BLaER1 (cell line): ENCODE results near the gene SCUBE1.

Source experiments
- H3K27ac ChIP-seq: shearing (Covaris generic); formaldehyde crosslinking; 2 replicates; pipeline ENCODE4 v1.8.1; 2022
- H3K27me3 ChIP-seq: shearing (Covaris generic); formaldehyde crosslinking; 2 replicates; pipeline ENCODE4 v1.8.1; 2022
- H3K36me3 ChIP-seq: shearing (Covaris generic); formaldehyde crosslinking; 2 replicates; pipeline ENCODE4 v1.8.1; 2022
- H3K4me1 ChIP-seq: shearing (Covaris generic); formaldehyde crosslinking; 2 replicates; pipeline ENCODE4 v1.8.1; 2022
- H3K4me2 ChIP-seq: shearing (Covaris generic); formaldehyde crosslinking; 2 replicates; pipeline ENCODE4 v1.8.1; 2022
- H3K4me3 ChIP-seq: shearing (Covaris generic); formaldehyde crosslinking; 2 replicates; pipeline ENCODE4 v1.8.1; 2022
- H3K9ac ChIP-seq: shearing (Covaris generic); formaldehyde crosslinking; 2 replicates; pipeline ENCODE4 v1.8.1; 2022
- H3K9me3 ChIP-seq: shearing (Covaris generic); formaldehyde crosslinking; 2 replicates; pipeline ENCODE4 v1.8.1; 2022
- H4K20me1 ChIP-seq: shearing (Covaris generic); formaldehyde crosslinking; 2 replicates; pipeline ENCODE4 v1.8.1; 2022
- Cebpa-rat ChIP-seq: shearing (Covaris generic); IDR thresholded peaks from 2 replicates; pipeline ENCODE4 v1.8.1; 2022

The SCUBE1 gene

DNA sequence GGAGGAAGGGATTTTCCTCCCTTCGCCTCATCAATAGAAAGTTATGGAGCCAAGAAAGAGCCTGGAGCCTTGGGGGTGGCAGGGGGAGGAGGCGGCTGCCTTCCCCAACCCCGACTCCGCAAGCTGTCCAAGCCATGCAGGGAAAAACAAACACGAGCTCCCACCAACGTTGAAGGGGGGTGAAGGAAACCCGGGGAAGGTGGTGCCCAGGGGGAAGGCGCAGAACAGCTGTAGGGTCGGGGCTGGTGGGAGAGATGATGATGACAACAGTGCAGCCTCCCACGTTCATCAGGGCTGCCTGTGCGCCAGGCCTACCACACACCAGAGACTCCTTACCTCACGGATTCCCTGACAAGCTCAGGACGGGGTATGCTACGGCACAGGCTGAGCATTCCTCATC lies 73.5 kb downstream of the SCUBE1 start:
- no peaks in the 10 kb centered on the region for H3K9me3 ChIP-seq
- H3K27ac ChIP-seq: no peak overlapping the region
- no peaks in the 10 kb centered on the region for H3K27me3 ChIP-seq
- no peaks in the 10 kb centered on the region for H4K20me1 ChIP-seq
- H3K9ac ChIP-seq: no peak overlapping the region
- no peak overlapping the region for H3K4me3 ChIP-seq
- H3K36me3 ChIP-seq: no peaks in the 10 kb centered on the region
- peaks cover 57% of the 10 kb centered on the region for H3K4me1 ChIP-seq
- H3K4me2 ChIP-seq: no peak overlapping the region
- TF ChIP-seq Cebpa-rat: no peak

DNA sequence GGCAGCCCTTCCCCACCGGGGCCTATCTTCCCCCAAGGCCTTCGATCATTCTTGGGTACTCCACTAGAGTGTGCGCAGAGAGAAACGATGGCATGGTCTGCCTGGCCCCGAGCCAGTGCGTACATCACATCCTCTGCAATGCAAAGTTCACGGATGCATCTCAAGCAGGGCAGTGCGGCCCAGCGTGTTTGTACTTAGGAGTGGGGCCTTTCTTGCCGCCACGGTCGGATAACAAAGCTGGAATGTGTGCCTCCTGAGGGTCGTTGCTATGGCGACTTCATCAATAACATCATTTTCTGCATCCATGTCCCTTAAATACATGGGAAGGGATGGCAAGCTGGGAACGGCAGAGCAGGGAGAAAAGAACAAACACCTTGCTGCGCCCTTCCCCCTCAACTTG lies 73.9 kb downstream of the SCUBE1 start:
- TF ChIP-seq Cebpa-rat: no peak
- no peak overlapping the region for H3K4me2 ChIP-seq
- no peaks in the 10 kb centered on the region for H3K27me3 ChIP-seq
- peaks cover 57% of the 10 kb centered on the region for H3K4me1 ChIP-seq
- H4K20me1 ChIP-seq: no peaks in the 10 kb centered on the region
- no peak overlapping the region for H3K27ac ChIP-seq
- H3K9ac ChIP-seq: no peak overlapping the region
- H3K9me3 ChIP-seq: no peaks in the 10 kb centered on the region
- no peak overlapping the region for H3K4me3 ChIP-seq
- no peaks in the 10 kb centered on the region for H3K36me3 ChIP-seq

DNA sequence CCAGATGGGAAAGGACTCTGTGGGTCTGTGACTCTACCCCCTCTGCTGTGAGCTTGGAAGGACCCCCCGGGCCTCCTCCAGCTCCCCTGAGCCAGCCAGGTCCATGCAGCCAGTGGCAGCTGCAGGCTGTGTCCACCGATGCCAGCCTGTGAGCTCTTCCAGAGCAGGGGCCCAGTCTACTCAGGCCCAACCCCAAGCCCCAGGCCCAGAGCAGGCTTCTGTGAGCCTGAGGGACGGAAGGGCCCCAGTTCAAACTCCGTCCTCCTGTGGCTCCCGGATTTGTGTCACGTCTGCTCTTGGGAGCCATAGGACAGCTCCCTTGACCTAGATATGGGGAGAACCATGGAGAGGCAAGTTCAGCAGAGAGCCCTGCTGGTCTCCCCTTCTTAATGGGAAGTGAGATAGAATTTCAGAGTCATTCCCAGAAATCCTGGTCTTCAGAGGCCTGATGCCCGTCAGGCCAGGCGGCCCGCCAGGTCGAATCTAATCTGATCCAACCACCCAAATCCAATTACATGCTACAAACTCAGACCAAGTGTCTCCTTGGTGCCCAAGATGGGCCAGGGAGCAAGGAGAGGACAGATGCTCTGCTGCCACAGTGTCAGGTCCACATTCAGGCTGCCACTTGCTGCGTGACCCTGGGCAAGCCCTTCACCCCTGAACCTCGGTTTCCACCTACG lies 75.1 kb downstream of the SCUBE1 start:
- Histone ChIP-seq H3K9me3 (no peaks in the 10 kb centered on the region), H4K20me1 (no peaks in the 10 kb centered on the region), H3K27ac (peak overlapping the region; percentile 55), H3K27me3 (no peaks in the 10 kb centered on the region), H3K36me3 (no peaks in the 10 kb centered on the region), H3K4me3 (no peak overlapping the region), H3K9ac (no peak overlapping the region), H3K4me1 (peaks cover 65% of the 10 kb centered on the region), H3K4me2 (peak overlapping the region; percentile 84)
- no peak for TF ChIP-seq Cebpa-rat

DNA sequence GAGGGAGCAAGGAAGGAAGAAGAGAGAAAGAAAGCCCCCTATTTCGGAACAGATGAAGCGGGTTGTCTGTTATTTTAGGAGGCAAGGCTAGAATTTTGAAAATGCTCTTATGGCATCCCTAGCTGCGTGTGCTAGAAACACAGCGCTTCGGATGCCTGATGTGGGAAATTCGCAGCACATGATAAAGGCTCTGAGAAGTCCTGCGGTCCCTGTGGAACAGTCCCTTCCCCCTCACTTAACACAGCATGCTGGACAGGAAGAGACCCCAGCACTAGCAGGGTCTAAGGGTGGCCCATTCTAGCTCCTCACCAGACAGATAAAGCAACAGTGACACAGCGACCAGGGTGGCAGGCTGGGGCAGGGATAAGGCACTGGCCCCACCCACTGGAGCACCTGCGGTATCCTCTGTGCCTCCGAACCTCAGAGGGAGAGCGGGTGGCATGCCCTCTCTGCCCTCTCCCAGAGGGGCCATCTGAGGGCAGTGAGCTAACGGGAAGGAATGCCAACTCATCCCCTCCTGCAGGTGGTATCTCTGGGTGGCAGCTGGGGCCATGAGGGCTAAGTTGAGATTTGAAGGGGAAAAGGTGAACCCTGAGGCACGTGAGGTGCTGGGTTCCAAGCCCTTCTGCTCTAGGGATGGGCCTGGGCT lies 75.7 kb downstream of the SCUBE1 start:
- peaks cover 67% of the 10 kb centered on the region for H3K4me1 ChIP-seq
- H3K9ac ChIP-seq: peak overlapping the region; percentile 1; the same call in 1 of the 2 replicates

DNA sequence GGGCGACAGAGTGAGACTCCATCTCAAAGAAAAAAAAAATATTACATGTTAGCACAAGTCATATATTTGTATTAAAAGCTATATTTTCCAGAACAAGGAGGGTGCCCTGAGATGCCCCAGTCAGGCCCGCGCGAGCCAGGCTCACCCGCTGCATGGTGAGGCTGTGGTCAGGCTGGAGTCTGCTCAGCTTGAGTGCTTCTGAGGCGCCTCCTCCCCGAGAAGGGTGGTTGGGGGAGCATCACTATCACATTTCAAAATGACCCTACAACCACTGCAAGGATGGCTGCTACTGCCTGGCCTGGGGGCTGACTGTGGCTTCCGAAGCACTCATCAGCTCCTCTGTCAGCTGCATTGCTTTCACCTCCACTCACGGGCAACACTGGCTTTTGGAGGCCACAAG lies 77.1 kb downstream of the SCUBE1 start:
- Histone ChIP-seq H3K9me3 (no peaks in the 10 kb centered on the region), H3K4me1 (peaks cover 72% of the 10 kb centered on the region), H4K20me1 (no peaks in the 10 kb centered on the region), H3K4me2 (peak overlapping the region; percentile 84), H3K27ac (peak overlapping the region; percentile 55), H3K36me3 (no peaks in the 10 kb centered on the region), H3K9ac (no peak overlapping the region), H3K4me3 (no peak overlapping the region), H3K27me3 (no peaks in the 10 kb centered on the region)
- TF ChIP-seq Cebpa-rat: no peak

More for the DNA sequence above, 75.7 kb downstream of the SCUBE1 start:
- Histone ChIP-seq H3K27me3 (no peaks in the 10 kb centered on the region), H4K20me1 (no peaks in the 10 kb centered on the region), H3K27ac (peak overlapping the region; percentile 55), H3K36me3 (no peaks in the 10 kb centered on the region), H3K9me3 (no peaks in the 10 kb centered on the region), H3K4me3 (no peak overlapping the region), H3K4me2 (peak overlapping the region; percentile 84)
- TF ChIP-seq Cebpa-rat: no peak

DNA sequence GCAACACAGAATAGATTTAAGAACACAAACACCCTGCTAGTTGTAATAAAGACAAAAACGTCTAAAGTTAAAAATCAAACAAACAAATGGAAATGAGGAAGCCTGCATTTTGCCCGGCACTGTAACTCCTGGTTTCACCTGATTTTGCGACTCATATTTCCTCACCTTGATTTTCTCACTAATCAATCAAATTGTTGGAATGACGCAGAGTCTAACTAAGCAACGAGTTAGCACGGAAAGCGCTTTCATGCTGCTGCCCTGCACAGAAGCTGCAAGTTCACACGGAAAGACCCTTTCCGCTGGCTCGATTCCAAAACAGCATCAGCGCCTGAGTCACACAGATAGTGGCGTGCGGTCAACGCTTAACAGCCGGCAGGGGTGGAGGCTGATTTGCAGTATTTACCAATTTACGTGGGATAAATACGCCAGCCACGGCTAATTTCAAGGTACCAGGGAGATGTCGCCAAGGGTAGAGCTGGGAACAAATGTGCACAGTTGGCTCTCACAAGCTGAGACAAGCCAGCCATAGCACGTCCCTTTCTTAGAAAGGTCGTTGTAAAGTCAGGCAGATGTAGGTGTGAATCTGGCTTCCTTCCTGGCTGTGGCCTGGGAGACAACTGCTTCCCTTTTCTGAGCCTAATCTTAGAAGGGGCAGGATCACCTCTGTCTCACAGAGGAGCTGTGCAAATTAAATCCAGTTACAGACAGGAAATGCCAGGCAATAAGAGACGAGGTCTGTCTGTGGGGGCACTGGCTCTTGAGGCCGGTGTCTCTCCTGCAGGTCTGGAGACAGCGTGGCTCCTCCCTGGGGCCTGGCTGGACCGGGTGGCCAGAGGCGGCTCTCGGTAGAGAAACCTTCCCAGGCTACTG lies 79.3 kb downstream of the SCUBE1 start:
- TF ChIP-seq Cebpa-rat: no peak
- Histone ChIP-seq H4K20me1 (no peaks in the 10 kb centered on the region), H3K36me3 (no peaks in the 10 kb centered on the region), H3K27ac (peak overlapping the region; percentile 77), H3K9ac (peak overlapping the region; percentile 47), H3K4me3 (peak overlapping the region; percentile 42), H3K9me3 (no peaks in the 10 kb centered on the region), H3K27me3 (no peaks in the 10 kb centered on the region), H3K4me2 (peak overlapping the region; percentile 84), H3K4me1 (peaks cover 91% of the 10 kb centered on the region)

DNA sequence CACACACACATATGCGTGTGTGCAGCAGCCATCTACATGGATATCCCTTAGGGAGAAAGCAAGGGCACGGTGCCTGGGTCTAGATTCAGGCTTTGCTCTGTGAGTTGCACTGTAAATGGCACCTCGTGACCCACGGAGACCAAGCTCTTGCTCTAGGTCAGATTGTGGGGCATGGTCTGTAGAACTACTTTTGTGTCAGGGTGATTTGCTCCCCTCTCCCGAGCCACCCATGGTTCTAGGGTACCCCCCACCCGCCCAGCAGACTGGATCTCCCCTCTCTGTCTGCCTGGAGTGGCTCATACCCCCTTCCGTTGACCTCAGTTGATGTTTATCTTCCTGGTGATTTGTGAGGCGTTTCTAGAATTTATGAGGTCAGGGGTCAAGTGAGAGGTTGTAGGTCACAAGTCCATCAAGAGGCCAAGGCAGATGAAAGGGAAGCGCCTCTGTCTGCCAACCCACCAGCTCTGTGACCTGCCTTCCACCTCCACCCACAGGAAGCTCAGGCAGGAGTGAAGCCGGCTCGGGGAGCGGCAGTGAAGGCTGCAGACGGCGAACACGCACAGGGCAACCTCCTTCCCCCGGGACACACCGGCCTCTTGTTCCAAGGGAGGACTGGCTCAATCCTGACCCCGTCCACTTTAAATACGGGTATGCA lies 80.1 kb downstream of the SCUBE1 start:
- Histone ChIP-seq H3K9me3 (no peaks in the 10 kb centered on the region), H3K27me3 (no peaks in the 10 kb centered on the region), H3K9ac (peak overlapping the region; percentile 47), H3K4me3 (peak overlapping the region; percentile 42), H3K4me2 (peak overlapping the region; percentile 84), H4K20me1 (no peaks in the 10 kb centered on the region), H3K36me3 (no peaks in the 10 kb centered on the region), H3K4me1 (peaks cover 95% of the 10 kb centered on the region), H3K27ac (peak overlapping the region; percentile 77)
- TF ChIP-seq Cebpa-rat: no peak

DNA sequence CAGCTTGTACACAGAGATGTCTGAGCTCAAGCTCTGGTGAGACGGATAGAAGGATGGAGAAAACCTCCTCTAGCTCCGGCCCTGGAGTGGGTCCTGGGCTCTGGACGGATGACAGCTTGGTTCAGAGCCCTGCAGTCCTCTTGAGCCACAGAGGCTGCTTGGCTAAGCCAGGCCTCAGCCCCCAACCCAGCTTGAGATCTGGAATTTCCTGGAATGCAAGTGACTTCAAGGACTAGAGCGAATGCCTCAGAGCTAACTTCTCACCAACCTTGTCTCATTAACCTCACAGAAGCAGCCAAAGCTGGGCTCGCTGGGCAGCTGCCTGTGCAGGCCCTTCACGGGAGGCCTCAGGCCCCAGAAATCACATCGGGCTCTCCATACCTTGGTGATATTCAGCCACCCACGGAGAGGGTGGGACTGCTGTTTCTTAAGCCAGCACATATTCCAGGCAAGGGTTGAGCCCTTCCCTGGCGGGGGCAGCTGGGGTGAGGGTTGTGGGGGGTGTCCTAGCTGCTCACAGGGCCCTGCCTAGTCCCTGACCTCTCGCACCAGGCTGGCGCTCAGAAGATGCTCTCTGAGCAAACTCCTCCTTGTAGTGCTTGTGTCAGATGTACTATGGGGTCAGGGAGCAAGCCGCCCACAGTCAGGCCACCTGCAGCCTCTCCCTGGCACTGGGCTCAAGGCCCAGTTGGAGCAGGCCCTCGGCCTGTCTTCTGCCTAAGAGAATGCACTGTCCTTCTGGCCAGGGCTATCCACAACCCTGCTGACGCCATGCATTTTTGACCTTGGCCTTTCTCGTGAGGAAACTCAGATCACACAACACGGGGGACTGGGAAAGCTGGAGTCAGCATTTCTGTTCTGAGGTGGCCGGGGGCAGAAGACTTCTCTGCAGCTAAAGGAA lies 82.6 kb downstream of the SCUBE1 start:
- Histone ChIP-seq H3K9ac (no peak overlapping the region), H3K27me3 (no peaks in the 10 kb centered on the region), H3K4me3 (no peak overlapping the region), H3K27ac (0 out of 2 replicates have a peak overlapping the region, but pooled peaks have one; percentile 11), H3K36me3 (no peaks in the 10 kb centered on the region), H3K4me1 (peaks cover 95% of the 10 kb centered on the region), H3K9me3 (no peaks in the 10 kb centered on the region), H4K20me1 (no peaks in the 10 kb centered on the region), H3K4me2 (no peak overlapping the region)
- TF ChIP-seq Cebpa-rat: no peak

DNA sequence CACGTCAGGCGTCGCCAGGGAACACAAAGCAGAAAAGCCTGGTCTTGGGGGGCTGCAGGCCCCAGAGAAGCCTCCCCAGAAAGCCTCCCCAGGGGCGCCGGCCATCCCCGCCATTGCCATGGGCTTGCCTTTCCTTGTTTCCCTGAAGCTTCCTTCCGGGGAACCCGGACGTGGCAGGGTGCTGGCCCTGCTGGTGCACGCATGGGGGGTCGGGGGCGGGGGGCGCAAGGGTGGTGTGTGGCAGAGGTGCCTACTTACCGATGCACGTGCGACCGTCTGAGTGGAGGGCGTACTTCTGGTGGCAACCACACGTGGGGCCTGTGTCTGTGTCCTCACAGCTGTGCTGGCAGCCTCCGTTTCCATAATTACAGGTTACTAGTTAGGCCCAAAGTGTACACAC lies 85.2 kb downstream of the SCUBE1 start:
- Histone ChIP-seq H3K27ac (peak overlapping the region; percentile 61), H3K9me3 (no peaks in the 10 kb centered on the region), H3K4me1 (peaks cover 86% of the 10 kb centered on the region), H3K4me3 (0 out of 2 replicates have a peak overlapping the region, but pooled peaks have one; percentile 26), H3K4me2 (peak overlapping the region; percentile 88), H3K9ac (0 out of 2 replicates have a peak overlapping the region, but pooled peaks have one; percentile 18), H4K20me1 (no peaks in the 10 kb centered on the region), H3K27me3 (no peaks in the 10 kb centered on the region), H3K36me3 (no peaks in the 10 kb centered on the region)
- no peak for TF ChIP-seq Cebpa-rat
